ENCODE measurements around the gene MAT2B.

DNA sequence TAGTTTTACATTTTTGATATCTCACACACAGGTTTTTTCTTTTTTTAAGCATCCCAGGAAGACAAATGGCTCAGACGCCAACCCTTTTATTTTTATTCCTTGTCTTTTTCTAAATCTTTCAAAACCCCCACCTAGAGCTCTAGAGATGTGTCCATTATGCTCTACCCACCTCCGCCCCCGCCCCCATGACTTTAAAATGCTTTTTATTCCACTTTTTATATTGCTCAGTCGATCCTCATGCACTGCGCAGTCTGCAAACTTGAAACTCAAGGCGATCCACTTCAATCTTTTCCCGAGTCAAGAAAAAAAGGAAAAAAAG is 411 bp upstream of the MAT2B start:
- TF ChIP-seq, protein P1, sequence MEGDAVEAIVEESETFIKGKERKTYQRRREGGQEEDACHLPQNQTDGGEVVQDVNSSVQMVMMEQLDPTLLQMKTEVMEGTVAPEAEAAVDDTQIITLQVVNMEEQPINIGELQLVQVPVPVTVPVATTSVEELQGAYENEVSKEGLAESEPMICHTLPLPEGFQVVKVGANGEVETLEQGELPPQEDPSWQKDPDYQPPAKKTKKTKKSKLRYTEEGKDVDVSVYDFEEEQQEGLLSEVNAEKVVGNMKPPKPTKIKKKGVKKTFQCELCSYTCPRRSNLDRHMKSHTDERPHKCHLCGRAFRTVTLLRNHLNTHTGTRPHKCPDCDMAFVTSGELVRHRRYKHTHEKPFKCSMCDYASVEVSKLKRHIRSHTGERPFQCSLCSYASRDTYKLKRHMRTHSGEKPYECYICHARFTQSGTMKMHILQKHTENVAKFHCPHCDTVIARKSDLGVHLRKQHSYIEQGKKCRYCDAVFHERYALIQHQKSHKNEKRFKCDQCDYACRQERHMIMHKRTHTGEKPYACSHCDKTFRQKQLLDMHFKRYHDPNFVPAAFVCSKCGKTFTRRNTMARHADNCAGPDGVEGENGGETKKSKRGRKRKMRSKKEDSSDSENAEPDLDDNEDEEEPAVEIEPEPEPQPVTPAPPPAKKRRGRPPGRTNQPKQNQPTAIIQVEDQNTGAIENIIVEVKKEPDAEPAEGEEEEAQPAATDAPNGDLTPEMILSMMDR (IDR thresholded peaks at IDR 0.05; ENCODE audit: low read length) = no peak
- TF ChIP-seq EZH2phosphoT487 (IDR thresholded peaks at IDR 0.05; ENCODE audit: low read length) = no peak

Data from MM.1S (cell line).